Retinal pigment epithelial cell (primary cell): Measurements from ENCODE around the gene GLS2.
"Not testable (repeated sequence)": the region's sequence is repeated elsewhere in the genome, so short reads cannot be mapped to it uniquely, and the experiment has no call there.

ENCODE experiments used
- DNase-seq: peaks from one replicate; pipeline ENCODE4 v3.0.0-alpha.2; 2010; ENCODE audit warnings: low read depth
- H3K4me3 ChIP-seq: 2 replicates; pipeline ENCODE4 v1.5.1; 2011; ENCODE audit warnings: mild to moderate bottlenecking, low read length, control low read depth, moderate library complexity
- CTCF ChIP-seq: conservative IDR thresholded peaks from 2 replicates; pipeline ENCODE4 v1.5.1; 2011; ENCODE audit warnings: low read depth, low read length, control low read depth, inconsistent platforms

GLS2 gene

GRCh38 chr12:56521590-56522371 lies 33.8 kb upstream of the GLS2 start, which contains the start of gene RBMS2:
Gene RBMS2 (plus strand): TSS chr12:56521820. CDS start chr12:56522024, 204 bp downstream.
- peak; percentile 80 for DNase-seq
- peak within 1 kb of the TSS; percentile 71 for H3K4me3 ChIP-seq
- no peak for TF ChIP-seq CTCF

GRCh38 chr12:56521209-56521589 lies 33.2 kb upstream of the GLS2 start:
- no peak for TF ChIP-seq CTCF
- H3K4me3 ChIP-seq = peak overlapping the region; percentile 71
- no peak for DNase-seq

- DNase-seq = no peak
- no peak for TF ChIP-seq CTCF
- no peak overlapping the region for H3K4me3 ChIP-seq
These were observed 32.5 kb upstream of the GLS2 start for GRCh38 chr12:56520506-56520905.

GRCh38 chr12:56520048-56520447 lies 32.1 kb upstream of the GLS2 start:
- no peak for TF ChIP-seq CTCF
- no peak overlapping the region for H3K4me3 ChIP-seq
- DNase-seq = no peak

GRCh38 chr12:56518570-56518969 lies 30.6 kb upstream of the GLS2 start:
- no peak for TF ChIP-seq CTCF
- no peak overlapping the region for H3K4me3 ChIP-seq
- DNase-seq = no peak

- no peak for DNase-seq
- H3K4me3 ChIP-seq = no peak overlapping the region
- TF ChIP-seq CTCF = no peak
These were observed 29.9 kb upstream of the GLS2 start for GRCh38 chr12:56517854-56518253.

- H3K4me3 ChIP-seq, DNase-seq: not testable (repeated sequence)
These were observed 26.0 kb upstream of the GLS2 start for GRCh38 chr12:56514014-56514318.
